Skeletal muscle cell (primary cell): ENCODE results near the gene SKP1.

Experiments
- DNase-seq: peaks from one replicate; pipeline ENCODE4 v3.0.0-alpha.2; 2010; ENCODE audit warnings: low read depth
- H3K4me3 ChIP-seq: 2 replicates; pipeline ENCODE4 v1.5.1; 2011; ENCODE audit warnings: low read depth, mild to moderate bottlenecking, control low read depth, low read length, moderate library complexity

SKP1 gene

GRCh38 chr5:134116789-134117761 is 59.7 kb downstream of the SKP1 start:
- H3K4me3 ChIP-seq, result no peak overlapping the region
- DNase-seq, result no peak

GRCh38 chr5:134116286-134116685 is 60.5 kb downstream of the SKP1 start:
- H3K4me3 ChIP-seq, result no peak overlapping the region
- DNase-seq, result no peak

- DNase-seq, result no peak
- H3K4me3 ChIP-seq, result no peak overlapping the region
These were observed 61.0 kb downstream of the SKP1 start for GRCh38 chr5:134115806-134116175.

GRCh38 chr5:134114886-134115805 is 61.6 kb downstream of the SKP1 start:
- peak overlapping the region; percentile 52 for H3K4me3 ChIP-seq
- no peak for DNase-seq

- peak; percentile 26 for DNase-seq
- peak within 1 kb of the TSS; percentile 52 for H3K4me3 ChIP-seq
These were observed 62.6 kb downstream of the SKP1 start, which contains the start of gene TCF7 for GRCh38 chr5:134113902-134114875. Gene TCF7 (plus strand): TSS chr5:134114681. CDS start chr5:134114907, 226 bp downstream.

GRCh38 chr5:134113363-134113889 is 63.3 kb downstream of the SKP1 start:
- no peak for DNase-seq
- H3K4me3 ChIP-seq, result no peak overlapping the region

GRCh38 chr5:134112726-134113362 is 63.9 kb downstream of the SKP1 start:
- H3K4me3 ChIP-seq, result no peak overlapping the region
- no peak for DNase-seq

- no peak for DNase-seq
These were observed 64.8 kb downstream of the SKP1 start for GRCh38 chr5:134111741-134112647.

GRCh38 chr5:134110382-134110781 is 66.4 kb downstream of the SKP1 start:
- no peak overlapping the region for H3K4me3 ChIP-seq

More at GRCh38 chr5:134111741-134112647, 64.8 kb downstream of the SKP1 start:
- no peak overlapping the region for H3K4me3 ChIP-seq

GRCh38 chr5:134107779-134108178 is 69.0 kb downstream of the SKP1 start:
- no peak for DNase-seq
- H3K4me3 ChIP-seq, result no peak overlapping the region

More at GRCh38 chr5:134110382-134110781, 66.4 kb downstream of the SKP1 start:
- DNase-seq, result no peak

- no peak for DNase-seq
- H3K4me3 ChIP-seq, result no peak overlapping the region
These were observed 69.6 kb downstream of the SKP1 start for GRCh38 chr5:134106991-134107701.

- no peak overlapping the region for H3K4me3 ChIP-seq
- no peak for DNase-seq
These were observed 72.6 kb downstream of the SKP1 start for GRCh38 chr5:134103998-134104654.

- no peak for DNase-seq
These were observed 73.4 kb downstream of the SKP1 start for GRCh38 chr5:134103397-134103796.

GRCh38 chr5:134101686-134102439 is 74.9 kb downstream of the SKP1 start:
- DNase-seq, result no peak
- no peak overlapping the region for H3K4me3 ChIP-seq

More at GRCh38 chr5:134103397-134103796, 73.4 kb downstream of the SKP1 start:
- no peak overlapping the region for H3K4me3 ChIP-seq
